Right ventricle myocardium inferior (tissue), 1 donor: ENCODE measurements around the gene MAN1B1. TPM values are rescaled to one million over a fixed set of nuclear protein-coding genes. Genes with fewer than 3 reads are reported as not detected.
A peak's percentile ranks its signal among the peaks of the same experiment; 100 is the strongest.
"Not testable (repeated sequence)": the region's sequence is repeated elsewhere in the genome, so short reads cannot be mapped to it uniquely, and the experiment has no call there.

ENCODE experiments used
- ATAC-seq: fragments of 200-7000 bp; cut with Tn5 transposase; one replicate; pipeline ENCODE4 v1.9.1; 2020; ENCODE audit warnings: mild to moderate bottlenecking, moderate library complexity
- DNase-seq: peaks from one replicate; pipeline ENCODE4 v3.0.0; 2021; ENCODE audit errors: missing footprints
- intact Hi-C: fragments of 100-400 bp; cut with DNase I; formaldehyde crosslinking; loops from one replicate; pipeline ENCODE4 v1.11.0; 2022
- total RNA-seq: library from RNA; stranded (reverse); fragmentation: NEBNext Ultra II Directional; extraction: Animal tissue kit (Norgen Biotek cat#: 25700); gene quantifications from one replicate; pipeline ENCODE4 v1.2.1, GENCODE V29; 2021
- donor health status: DM: no; HTN: yes; CAD: no; lungs with severe emphysema.

The MAN1B1 gene
- total RNA-seq, 1 donor from 2014 or later: 20.4 TPM

DNA sequence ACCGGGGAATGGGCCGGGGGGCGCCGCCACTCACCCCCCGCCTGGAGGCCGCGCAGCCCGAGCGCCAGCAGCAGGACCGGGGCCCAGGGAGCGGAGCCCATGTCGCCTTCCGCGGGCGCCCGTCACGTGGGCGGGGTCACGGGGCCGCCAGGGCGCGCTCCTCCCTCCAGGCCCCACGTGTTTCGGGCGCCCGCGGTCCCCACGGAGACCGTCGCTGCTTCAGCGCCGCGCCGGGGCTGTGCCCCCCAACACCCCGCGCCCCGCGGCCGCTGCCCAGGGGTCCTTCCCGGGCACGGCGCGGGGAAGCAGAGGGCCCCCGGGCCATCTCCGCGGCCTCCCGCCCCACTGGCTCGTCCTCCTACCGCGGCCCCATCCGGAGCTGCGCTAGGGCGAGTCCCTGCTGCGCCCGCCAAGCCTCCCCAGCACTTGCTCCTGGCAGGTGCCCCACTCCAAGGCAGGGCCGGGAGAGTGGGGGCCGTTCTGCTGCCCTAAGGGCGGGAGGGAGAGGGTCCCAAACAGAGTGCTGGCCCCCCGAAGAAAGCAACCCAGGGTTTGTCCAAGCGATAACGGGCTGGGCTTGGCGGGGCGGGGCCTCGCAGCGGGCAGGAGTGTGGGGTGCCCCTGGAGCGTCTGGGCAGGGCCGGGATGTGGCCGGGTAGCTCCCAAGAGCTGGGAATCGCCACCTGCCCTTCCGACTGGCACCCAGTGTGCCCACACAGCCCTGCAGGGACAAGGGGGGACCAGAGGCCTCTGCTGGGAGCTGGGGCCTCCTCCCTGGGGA is 28.0 kb downstream of the MAN1B1 start, which contains the start of gene DPP7:
DPP7 (minus strand) TSS at position 121 of the 781 bp plus-strand sequence; CDS start at position 101, 20 bp downstream.
- intact Hi-C loops: loop anchor here (2.0 kb wide), 1 partner anchor 74 kb away; the partner anchor contains the start of genes ANAPC2 and SSNA1
- DNase-seq (peak; percentile 92), ATAC-seq (peak; percentile 86)

- DNase-seq (peak; percentile 65), ATAC-seq (peak; percentile 4)
- intact Hi-C loops: loop anchor here (2.0 kb wide), 2 partner anchors 73 to 111 kb away; partner anchors contain the start of genes ANAPC2, RNF224 and SSNA1
Observed at GRCh38 chr9:137115394-137116026, 28.7 kb downstream of the MAN1B1 start.

- peak; percentile 47 for ATAC-seq
- intact Hi-C loops: loop anchor here (2.0 kb wide), 1 partner anchor 111 kb away; the partner anchor contains the start of gene RNF224
- peak; percentile 55 for DNase-seq
Observed at GRCh38 chr9:137116027-137116507, 29.3 kb downstream of the MAN1B1 start.

DNA sequence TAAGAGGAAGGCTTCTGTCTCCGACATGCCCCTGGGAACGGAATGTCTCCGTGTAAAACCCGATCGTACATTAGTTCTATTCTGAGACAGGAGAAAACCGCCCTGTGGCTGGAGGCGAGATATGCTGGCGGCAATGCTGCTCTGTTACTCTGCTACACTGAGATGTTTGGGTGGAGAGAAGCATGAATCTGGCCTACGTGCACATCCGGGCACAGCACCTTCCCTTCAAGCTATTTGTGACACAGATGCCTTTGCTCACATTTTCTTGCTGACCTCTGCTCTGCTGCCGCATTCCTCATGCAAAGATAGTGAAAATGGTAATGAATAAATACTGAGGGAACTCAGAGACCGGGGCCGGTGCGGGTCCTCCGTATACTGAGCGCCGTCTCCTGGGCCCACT is 29.9 kb downstream of the MAN1B1 start:
- intact Hi-C loops: loop anchor here (2.0 kb wide), 1 partner anchor 110 kb away; the partner anchor contains the start of gene RNF224
- DNase-seq (no peak), ATAC-seq (peak; percentile 13)

- intact Hi-C loops: loop anchor here (2.0 kb wide), 1 partner anchor 110 kb away; the partner anchor contains the start of gene RNF224
- ATAC-seq (peak; percentile 19), DNase-seq (no peak)
Observed at GRCh38 chr9:137117269-137117731, 30.5 kb downstream of the MAN1B1 start.

GRCh38 chr9:137118092-137118603 is 31.4 kb downstream of the MAN1B1 start:
- DNase-seq, intact Hi-C loops, ATAC-seq: not testable (repeated sequence)

GRCh38 chr9:137121927-137122795 is 35.4 kb downstream of the MAN1B1 start:
- peak; percentile 52 for DNase-seq
- ATAC-seq, intact Hi-C loops: not testable (repeated sequence)

DNA sequence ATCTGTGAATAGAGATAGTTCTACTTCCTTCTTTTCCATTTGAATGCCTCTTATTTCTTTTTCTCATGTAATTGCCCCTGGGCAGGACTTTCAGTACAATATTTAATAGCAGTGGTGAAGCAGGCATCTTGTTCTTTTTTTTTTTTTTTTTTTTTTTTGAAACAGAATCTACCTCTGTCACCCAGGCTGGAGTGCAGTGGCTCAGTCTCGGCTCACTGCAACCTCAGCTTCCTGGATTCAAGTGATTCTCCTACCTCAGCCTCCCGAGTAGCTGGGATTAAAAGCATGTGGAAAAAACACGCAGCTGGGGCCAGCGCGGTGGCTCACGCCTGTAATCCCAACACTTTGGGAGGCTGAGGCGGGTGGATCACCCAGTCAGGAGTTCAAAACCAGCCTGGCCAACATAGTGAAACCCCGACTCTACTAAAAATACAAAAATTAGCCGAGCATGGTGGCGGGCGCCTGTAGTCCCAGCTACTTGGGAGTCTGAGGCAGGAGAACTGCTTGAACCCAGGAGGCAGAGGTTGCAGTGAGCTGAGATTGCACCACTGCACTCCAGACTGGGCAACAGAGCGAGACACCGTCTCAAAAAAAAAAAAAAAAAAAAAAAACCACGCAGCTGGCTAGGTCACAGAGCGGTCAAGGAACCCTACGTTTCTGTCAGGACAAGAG is 36.1 kb downstream of the MAN1B1 start:
- ATAC-seq, intact Hi-C loops, DNase-seq: not testable (repeated sequence)

- DNase-seq: no peak
Observed at GRCh38 chr9:137123468-137123837, 36.7 kb downstream of the MAN1B1 start.

GRCh38 chr9:137123952-137124462 is 37.2 kb downstream of the MAN1B1 start:
- ATAC-seq, intact Hi-C loops, DNase-seq: not testable (repeated sequence)

More at GRCh38 chr9:137123468-137123837, 36.7 kb downstream of the MAN1B1 start:
- intact Hi-C loops: no loop called here
- ATAC-seq: no peak

DNA sequence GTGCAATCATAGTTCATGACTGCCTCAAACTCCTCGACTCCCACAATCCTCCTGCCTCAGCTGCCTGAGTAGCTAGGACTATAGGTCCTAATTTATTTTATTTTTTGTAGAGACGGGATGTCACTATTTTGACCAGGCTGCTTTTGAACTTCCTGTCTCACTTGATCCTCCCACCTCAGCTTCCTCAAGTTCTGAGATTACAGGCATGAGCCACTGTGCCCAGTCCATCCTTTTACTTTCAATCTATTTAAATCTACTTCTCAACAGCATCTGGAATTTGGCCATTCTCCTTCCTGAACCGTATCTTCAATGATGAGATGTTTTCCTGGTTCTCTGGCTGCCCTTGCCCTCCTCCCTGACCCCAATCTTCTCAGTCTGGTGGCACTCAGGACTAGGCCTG is 40.0 kb downstream of the MAN1B1 start:
- no peak for DNase-seq
- intact Hi-C loops: loop anchor here (5.0 kb wide), 1 partner anchor 61 kb away; the partner anchor contains the start of genes ANAPC2 and SSNA1
- ATAC-seq: no peak

- peak; percentile 67 for DNase-seq
- ATAC-seq: no peak
- intact Hi-C loops: loop anchor here (5.0 kb wide), 1 partner anchor 60 kb away; the partner anchor contains the start of genes ANAPC2 and SSNA1
Observed at GRCh38 chr9:137127301-137128157, 40.7 kb downstream of the MAN1B1 start.

DNA sequence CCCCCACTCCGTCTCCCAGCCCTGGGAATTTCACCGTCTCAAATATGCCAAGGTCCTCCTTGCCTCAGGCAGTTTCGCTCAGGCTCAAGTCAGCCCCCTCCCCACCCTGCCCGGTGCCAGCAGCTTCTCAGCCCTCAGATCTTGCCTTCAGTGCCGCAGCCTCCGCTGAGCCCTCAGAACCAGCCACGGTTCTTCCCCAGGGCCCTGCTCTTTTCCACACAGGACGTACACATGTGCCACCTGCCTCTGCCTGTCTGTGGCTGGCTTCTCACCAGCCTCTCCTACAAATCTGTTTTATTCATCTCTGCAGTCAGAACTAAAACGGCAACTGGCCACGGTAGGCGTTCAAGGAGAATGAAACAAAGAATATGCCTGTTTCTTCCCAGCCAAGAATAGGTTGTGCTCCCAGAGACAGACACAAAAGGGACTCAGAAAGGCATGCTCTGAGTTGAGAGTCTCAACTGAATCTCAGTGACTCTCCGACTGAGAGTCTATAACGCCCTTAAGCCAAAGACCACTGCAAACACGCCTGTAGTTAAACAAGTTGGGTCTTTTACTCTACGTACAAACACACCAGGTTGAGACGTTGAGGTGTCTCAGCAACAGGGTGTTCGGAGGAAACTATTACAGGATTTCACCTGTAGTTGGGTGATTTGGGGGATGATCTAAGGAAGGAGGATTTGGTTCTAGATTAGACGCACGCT is 41.5 kb downstream of the MAN1B1 start:
- no peak for DNase-seq
- intact Hi-C loops: loop anchor here (5.0 kb wide), 1 partner anchor 59 kb away; the partner anchor contains the start of genes ANAPC2 and SSNA1
- no peak for ATAC-seq

GRCh38 chr9:137128862-137129455 is 42.2 kb downstream of the MAN1B1 start:
- DNase-seq (no peak), ATAC-seq (peak; percentile 18)
- intact Hi-C loops: loop anchor here (5.0 kb wide), 1 partner anchor 58 kb away; the partner anchor contains the start of genes ANAPC2 and SSNA1
